ENCODE data around the gene PKP1. TPM values are rescaled to one million over a fixed set of nuclear protein-coding genes. Genes with fewer than 3 reads are reported as not detected.

Gene PKP1
- total and polyA plus RNA-seq, 2 donors (not counting 3 experiments of a cell fraction or from before 2014, with no cell fraction given): 0.01 TPM; not detected in 1

GRCh38 chr1:201359873-201360210 lies 76.5 kb downstream of the PKP1 start:
- Histone ChIP-seq H2AFZ (ENCODE audit: low read depth, low read length) (no peak overlapping the region), H3K4me2 (ENCODE audit: insufficient read depth, low read length) (no peak overlapping the region), H3K9me3 (replicated peaks; ENCODE audit: control insufficient read depth, insufficient read depth, low read length) (no peaks in the 10 kb centered on the region), H3K27me3 (ENCODE audit: control insufficient read depth in 2 of 2, insufficient read depth in 2 of 2, low read length in 2 of 2) (peaks cover 0 to 3% of the 10 kb centered on the region in 2 experiments), H3K4me1 (ENCODE audit: control insufficient read depth, extremely low read depth, insufficient read depth, low read length) (peaks cover 6% of the 10 kb centered on the region), H4K20me1 (replicated peaks; ENCODE audit: control insufficient read depth, extremely low read depth, insufficient read depth, low read length) (no peaks in the 10 kb centered on the region), H3K9me1 (replicated peaks; ENCODE audit: control insufficient read depth, extremely low read depth, insufficient read depth, low read length) (no peaks in the 10 kb centered on the region), H3K4me3 (replicated peaks in 1 of 3; ENCODE audit: insufficient read depth in 1 of 3, low read depth in 1 of 3, low read length in 3 of 3) (no peak overlapping the region), H3K9ac (replicated peaks; ENCODE audit: extremely low read depth, insufficient read depth, low read length) (no peak overlapping the region), H3K79me2 (ENCODE audit: control insufficient read depth, insufficient read depth, low read length) (no peaks in the 10 kb centered on the region), H3K36me3 (ENCODE audit: control insufficient read depth in 2 of 2, extremely low read depth in 1 of 2, insufficient read depth in 2 of 2, low read length in 2 of 2) (no peaks in the 10 kb centered on the region), H3K27ac (ENCODE audit: insufficient read depth, low read depth, low read length) (no peak overlapping the region)
- ChIA-PET POLR2A (no interaction called here), CTCF (interaction anchor here (1.5 to 6.8 kb wide), 5 partner anchors 11 to 107 kb away, joined by 3 to 109 read pairs (median 18); no protein-coding TSS in a partner anchor)
- DNase-seq (ENCODE audit: low read depth, low spot score): no peak
- no peak for FAIRE-seq
- TF ChIP-seq MYC (IDR thresholded peaks at IDR 0.05; ENCODE audit: low read depth, low read length): no peak
- TF ChIP-seq POLR2AphosphoS5 (IDR thresholded peaks at IDR 0.05; ENCODE audit: insufficient read depth, low read depth, low read length): no peak
- no peak for TF ChIP-seq POLR2A (IDR thresholded peaks at IDR 0.05; ENCODE audit: low read depth, low read length)
- TF ChIP-seq GATA2 (IDR thresholded peaks at IDR 0.05; ENCODE audit: insufficient read depth, insufficient read length, low read depth, low read length): no peak
- TF ChIP-seq MAX (IDR thresholded peaks at IDR 0.05; ENCODE audit: insufficient read depth, insufficient read length): no peak
- no peak for TF ChIP-seq CTCF (IDR thresholded peaks at IDR 0.05; ENCODE audit: extremely low read depth in 1 of 2, insufficient read depth in 1 of 2, low read depth in 1 of 2, low read length in 2 of 2)
- no peak for TF ChIP-seq FOS (IDR thresholded peaks at IDR 0.05; ENCODE audit: borderline replicate concordance, insufficient read depth, low read length)
- intact Hi-C loops (cut with micrococcal nuclease) (no loop called here), dilution Hi-C loops (cut with MboI; ENCODE audit: extremely low pct_ligation_motif_present, low sequenced_read_pairs) (no loop called here)
- BruUV-seq (replicated peaks): no TSS peak
